Brain microvascular endothelial cell (primary cell): Measurements from ENCODE around the gene PTPRCAP.
"Not testable (repeated sequence)": the region's sequence is repeated elsewhere in the genome, so short reads cannot be mapped to it uniquely, and the experiment has no call there.

ENCODE experiments used
- DNase-seq: peaks from one replicate; pipeline ENCODE4 v3.0.0-alpha.2; 2020
- H3K27ac ChIP-seq: fragments of 250-450 bp; sonication (Bioruptor Pico); 2 replicates; pipeline ENCODE4 v1.5.1; 2020; ENCODE audit warnings: mild to moderate bottlenecking, moderate library complexity
- H3K27me3 ChIP-seq: fragments of 250-450 bp; sonication (Bioruptor Pico); replicated peaks from 2 replicates; pipeline ENCODE4 v1.5.1; 2020; ENCODE audit warnings: mild to moderate bottlenecking
- H3K36me3 ChIP-seq: fragments of 250-450 bp; sonication (Bioruptor Pico); replicated peaks from 2 replicates; pipeline ENCODE4 v1.5.1; 2020; ENCODE audit warnings: mild to moderate bottlenecking
- H3K4me3 ChIP-seq: 2 replicates; pipeline ENCODE4 v1.5.1; 2011; ENCODE audit warnings: low read depth, mild to moderate bottlenecking, control low read depth, low read length, moderate library complexity
- CTCF ChIP-seq: IDR thresholded peaks from 2 replicates; pipeline ENCODE4 v1.5.1; 2011; ENCODE audit warnings: low read depth, mild to moderate bottlenecking, moderate library complexity, low read length, control low read depth, inconsistent platforms; ENCODE audit errors: missing control alignments
- in situ Hi-C: cut with HindIII; loops from 2 replicates; pipeline ENCODE4 v1.10.0; 2017; ENCODE audit warnings: low sequenced_read_pairs, low pct_ligation_motif_present

The PTPRCAP gene

GRCh38 chr11:67437082-67437808, at the start of gene PTPRCAP:
Gene PTPRCAP (minus strand): TSS chr11:67437682. CDS start chr11:67437619, 63 bp downstream.
- H3K4me3 ChIP-seq: no peak within 1 kb of the TSS
- H3K36me3 ChIP-seq: peaks cover 64% of the 10 kb centered on the region
- H3K27ac ChIP-seq: no peak within 1 kb of the TSS
- no peaks in the 10 kb centered on the region for H3K27me3 ChIP-seq
- in situ Hi-C loops: no loop called here
- DNase-seq: no peak
- no peak for TF ChIP-seq CTCF

GRCh38 chr11:67486481-67487195, 49.2 kb upstream of the PTPRCAP start:
- Histone ChIP-seq H3K27me3 (no peaks in the 10 kb centered on the region), H3K27ac (no peak overlapping the region), H3K4me3 (no peak overlapping the region), H3K36me3 (peaks cover 21% of the 10 kb centered on the region)
- in situ Hi-C loops: no loop called here
- TF ChIP-seq CTCF: no peak
- DNase-seq: no peak

- peaks cover 16% of the 10 kb centered on the region for H3K36me3 ChIP-seq
- H3K4me3 ChIP-seq, in situ Hi-C loops, H3K27me3 ChIP-seq, DNase-seq, H3K27ac ChIP-seq: not testable (repeated sequence)
Measured at GRCh38 chr11:67485873-67486361, 48.4 kb upstream of the PTPRCAP start.

- H3K36me3 ChIP-seq: peaks cover 10% of the 10 kb centered on the region
- no peak for TF ChIP-seq CTCF
- in situ Hi-C loops: no loop called here
- DNase-seq: no peak
- H3K4me3 ChIP-seq: no peak overlapping the region
- H3K27me3 ChIP-seq: no peaks in the 10 kb centered on the region
- H3K27ac ChIP-seq: no peak overlapping the region
Measured at GRCh38 chr11:67484847-67485311, 47.4 kb upstream of the PTPRCAP start.

GRCh38 chr11:67483831-67484665, 46.6 kb upstream of the PTPRCAP start:
- in situ Hi-C loops: no loop called here
- H3K4me3 ChIP-seq: no peak overlapping the region
- H3K27me3 ChIP-seq: no peaks in the 10 kb centered on the region
- no peak overlapping the region for H3K27ac ChIP-seq
- H3K36me3 ChIP-seq: peaks cover 2% of the 10 kb centered on the region
- DNase-seq: no peak
- TF ChIP-seq CTCF: no peak
